ENCODE results near the gene DLGAP5.

Gene DLGAP5

GRCh38 chr14:55114720-55115119, 76.7 kb downstream of the DLGAP5 start:
- DNase-seq (ENCODE audit: low read depth) = no peak

- no peak for DNase-seq (ENCODE audit: low read depth)
Observed at GRCh38 chr14:55111122-55111708, 80.2 kb downstream of the DLGAP5 start.

GRCh38 chr14:55109836-55110235, 81.5 kb downstream of the DLGAP5 start:
- DNase-seq (ENCODE audit: low read depth) = no peak

- no peak for DNase-seq (ENCODE audit: low read depth)
Observed at GRCh38 chr14:55107766-55108554, 83.4 kb downstream of the DLGAP5 start.

GRCh38 chr14:55105991-55106390, 85.4 kb downstream of the DLGAP5 start:
- no peak for DNase-seq (ENCODE audit: low read depth)

GRCh38 chr14:55103971-55104954, 87.1 kb downstream of the DLGAP5 start:
- DNase-seq (ENCODE audit: low read depth) = no peak

- peak; percentile 33 for DNase-seq (ENCODE audit: low read depth)
Observed at GRCh38 chr14:55103005-55103640, 88.3 kb downstream of the DLGAP5 start.

GRCh38 chr14:55102141-55102621, 89.2 kb downstream of the DLGAP5 start:
- DNase-seq (ENCODE audit: low read depth) = no peak

GRCh38 chr14:55101698-55102097, 89.7 kb downstream of the DLGAP5 start:
- DNase-seq (ENCODE audit: low read depth) = no peak

GRCh38 chr14:55099756-55100155, 91.6 kb downstream of the DLGAP5 start:
- DNase-seq (ENCODE audit: low read depth) = no peak

- no peak for DNase-seq (ENCODE audit: low read depth)
Observed at GRCh38 chr14:55098561-55098898, 92.9 kb downstream of the DLGAP5 start.

Data from activated T-cell treated with anti-CD3 and anti-CD28 coated beads for 48 hours (primary cell).